HEK293T (cell line): ENCODE data around the gene SMARCB1.

ENCODE experiments used
- CTCF ChIA-PET: fragments of 350-600 bp; formaldehyde crosslinking; extraction: SDS; loops from one replicate; lab custom pipeline; 2021; ENCODE audit warnings: antibody characterized with exemption, inconsistent platforms; lab: Yijun Ruan, JAX
- POLR2A ChIA-PET: fragments of 350-600 bp; formaldehyde crosslinking; extraction: SDS; loops from one replicate; lab custom pipeline; 2020; ENCODE audit warnings: antibody characterized with exemption, inconsistent platforms; lab: Yijun Ruan, JAX
- DNase-seq: peaks from one replicate; pipeline ENCODE4 v3.0.0; 2012; ENCODE audit warnings: mixed read lengths; ENCODE audit errors: extremely low spot score
- ARNT ChIP-seq: fragments of 450-650 bp; IDR thresholded peaks from 2 replicates; pipeline ENCODE4 v1.6.1; 2017; ENCODE audit warnings: mild to moderate bottlenecking
- BHLHE40 ChIP-seq: fragments of 450-650 bp; IDR thresholded peaks from 2 replicates; pipeline ENCODE4 v1.6.1; 2016; ENCODE audit warnings: mild to moderate bottlenecking, moderate library complexity, borderline replicate concordance
- CTBP1 ChIP-seq: fragments of 450-650 bp; IDR thresholded peaks from 2 replicates; pipeline ENCODE4 v1.6.1; 2016; ENCODE audit warnings: borderline replicate concordance
- ELF4 ChIP-seq: fragments of 450-650 bp; IDR thresholded peaks from 2 replicates; pipeline ENCODE4 v1.6.1; 2017; ENCODE audit warnings: antibody characterized with exemption
- FOXA1 ChIP-seq: fragments of 450-650 bp; IDR thresholded peaks from 2 replicates; pipeline ENCODE4 v1.6.1; 2016; ENCODE audit warnings: mild to moderate bottlenecking
- FOXK2 ChIP-seq: fragments of 450-650 bp; IDR thresholded peaks from 2 replicates; pipeline ENCODE4 v1.6.1; 2016; ENCODE audit warnings: mild to moderate bottlenecking
- FOXM1 ChIP-seq: fragments of 450-650 bp; IDR thresholded peaks from 2 replicates; pipeline ENCODE4 v1.6.1; 2017; ENCODE audit warnings: mild to moderate bottlenecking, borderline replicate concordance
- HDGF ChIP-seq: fragments of 450-650 bp; IDR thresholded peaks from 2 replicates; pipeline ENCODE4 v1.6.1; 2017; ENCODE audit warnings: antibody characterized with exemption, borderline replicate concordance
- L3MBTL2 ChIP-seq: fragments of 450-650 bp; conservative IDR thresholded peaks from 2 replicates; pipeline ENCODE4 v1.6.1; 2016; ENCODE audit warnings: mild to moderate bottlenecking
- LEF1 ChIP-seq: fragments of 450-650 bp; IDR thresholded peaks from 2 replicates; pipeline ENCODE4 v1.6.1; 2017; ENCODE audit warnings: mild to moderate bottlenecking, borderline replicate concordance
- NFRKB ChIP-seq: fragments of 450-650 bp; IDR thresholded peaks from 2 replicates; pipeline ENCODE4 v1.6.1; 2016; ENCODE audit warnings: mild to moderate bottlenecking, moderate library complexity
- PKNOX1 ChIP-seq: fragments of 450-650 bp; IDR thresholded peaks from 2 replicates; pipeline ENCODE4 v1.6.1; 2016
- SP1 ChIP-seq: fragments of 450-650 bp; IDR thresholded peaks from 2 replicates; pipeline ENCODE4 v1.6.1; 2017
- SUZ12 ChIP-seq: fragments of 450-650 bp; IDR thresholded peaks from 2 replicates; pipeline ENCODE4 v1.6.1; 2016; ENCODE audit warnings: mild to moderate bottlenecking
- TARDBP ChIP-seq: fragments of 450-650 bp; IDR thresholded peaks from 2 replicates; pipeline ENCODE4 v1.6.1; 2016
- ZNF384 ChIP-seq: fragments of 450-650 bp; IDR thresholded peaks from 2 replicates; pipeline ENCODE4 v1.6.1; 2016

The SMARCB1 gene

GRCh38 chr22:23756891-23757290, 29.9 kb upstream of the SMARCB1 start:
- DNase-seq: no peak
- CTCF ChIA-PET: interaction anchor here (0.6 to 1.4 kb wide), 2 partner anchors 9 to 12 kb away, joined by 3 read pairs; no protein-coding TSS in a partner anchor
- POLR2A ChIA-PET: no interaction called here
- TF ChIP-seq SUZ12: no peak
- no peak for TF ChIP-seq ARNT
- TF ChIP-seq LEF1: no peak
- no peak for TF ChIP-seq FOXA1
- no peak for TF ChIP-seq ELF4
- TF ChIP-seq HDGF: no peak
- TF ChIP-seq FOXK2: no peak
- TF ChIP-seq CTBP1: no peak
- TF ChIP-seq SP1: no peak
- no peak for TF ChIP-seq TARDBP
- TF ChIP-seq BHLHE40: no peak
- no peak for TF ChIP-seq PKNOX1
- no peak for TF ChIP-seq L3MBTL2
- TF ChIP-seq NFRKB: no peak
- no peak for TF ChIP-seq FOXM1
- TF ChIP-seq ZNF384: no peak

- DNase-seq: no peak
- POLR2A ChIA-PET: interaction anchor here (0.8 to 1.8 kb wide), 3 partner anchors 8 to 98 kb away, joined by 3 to 7 read pairs (median 5); partner anchors contain the start of genes CHCHD10, SLC2A11 and ZNF70
- CTCF ChIA-PET: interaction anchor here (0.7 to 1.2 kb wide), 2 partner anchors 8 to 115 kb away, joined by 3 to 5 read pairs; partner anchors contain the start of gene CHCHD10
- TF ChIP-seq NFRKB (no peak), BHLHE40 (no peak), ELF4 (no peak), CTBP1 (no peak), FOXK2 (no peak), PKNOX1 (no peak), L3MBTL2 (no peak), FOXA1 (no peak), TARDBP (no peak), FOXM1 (no peak), SP1 (no peak), ZNF384 (no peak), SUZ12 (no peak), HDGF (no peak), LEF1 (no peak), ARNT (no peak)
Measured at GRCh38 chr22:23759566-23759965, 27.2 kb upstream of the SMARCB1 start.

GRCh38 chr22:23760056-23760455, 26.7 kb upstream of the SMARCB1 start:
- POLR2A ChIA-PET: interaction anchor here (1.8 kb wide), 1 partner anchor 9 kb away, joined by 7 read pairs; the partner anchor contains the start of gene ZNF70
- no peak for TF ChIP-seq ARNT
- no peak for TF ChIP-seq LEF1
- no peak for TF ChIP-seq PKNOX1
- no peak for TF ChIP-seq FOXK2
- TF ChIP-seq SUZ12: no peak
- no peak for TF ChIP-seq NFRKB
- TF ChIP-seq HDGF: no peak
- TF ChIP-seq BHLHE40: no peak
- no peak for TF ChIP-seq ZNF384
- TF ChIP-seq TARDBP: no peak
- no peak for TF ChIP-seq CTBP1
- no peak for TF ChIP-seq SP1
- TF ChIP-seq FOXM1: no peak
- no peak for DNase-seq
- CTCF ChIA-PET: interaction anchor here (1.2 kb wide), 1 partner anchor 8 kb away, joined by 3 read pairs; the partner anchor contains the start of gene CHCHD10

GRCh38 chr22:23762842-23763578, 23.8 kb upstream of the SMARCB1 start, which contains the start of gene C22orf15:
TSS of gene C22orf15 (plus strand) at chr22:23762990. CDS start at chr22:23763307, 317 bp downstream.
- DNase-seq: no peak
- ChIA-PET CTCF (no interaction called here), POLR2A (interaction anchor here (1.2 to 3.0 kb wide), 3 partner anchors 8 to 95 kb away, joined by 3 to 14 read pairs (median 8); partner anchors contain the start of genes SLC2A11 and ZNF70)
- TF ChIP-seq FOXM1: no peak
- TF ChIP-seq FOXK2: no peak
- TF ChIP-seq PKNOX1: no peak
- no peak for TF ChIP-seq LEF1
- no peak for TF ChIP-seq ARNT
- no peak for TF ChIP-seq CTBP1
- no peak for TF ChIP-seq NFRKB
- TF ChIP-seq FOXA1: no peak
- TF ChIP-seq SP1: no peak
- no peak for TF ChIP-seq ZNF384
- no peak for TF ChIP-seq BHLHE40
- no peak for TF ChIP-seq L3MBTL2
- no peak for TF ChIP-seq SUZ12
- TF ChIP-seq ELF4: no peak
- no peak for TF ChIP-seq HDGF
- no peak for TF ChIP-seq TARDBP

GRCh38 chr22:23763579-23763945, 23.2 kb upstream of the SMARCB1 start:
- POLR2A ChIA-PET: interaction anchor here (1.2 to 3.0 kb wide), 3 partner anchors 8 to 94 kb away, joined by 3 to 14 read pairs (median 8); partner anchors contain the start of genes SLC2A11 and ZNF70
- CTCF ChIA-PET: no interaction called here
- DNase-seq: no peak
- TF ChIP-seq NFRKB (no peak), FOXK2 (no peak), SP1 (no peak), ARNT (no peak), FOXM1 (no peak), PKNOX1 (no peak), FOXA1 (no peak), SUZ12 (no peak), CTBP1 (no peak), L3MBTL2 (no peak), ZNF384 (no peak), TARDBP (no peak)
